GM23338 (cell line): Measurements from ENCODE around the gene PNMA8B. TPM values are rescaled to one million over a fixed set of nuclear protein-coding genes. Genes with fewer than 3 reads are reported as not detected.

ENCODE experiments used
- ATAC-seq: fragments of 200-7000 bp; cut with Tn5 transposase; 3 replicates; pipeline ENCODE4 v1.9.1; 2020
- DNase-seq: peaks from one replicate; pipeline ENCODE4 v3.0.0-alpha.2; 2015; ENCODE audit warnings: low spot score
- H2AFZ ChIP-seq: fragments of 200-600 bp; sonication (generic); 2 replicates; pipeline ENCODE4 v1.8.0; 2016; ENCODE audit warnings: antibody characterized with exemption, mild to moderate bottlenecking, moderate library complexity
- H3F3A ChIP-seq: fragments of 200-600 bp; sonication (generic); replicated peaks from 2 replicates; pipeline ENCODE4 v1.8.0; 2017; ENCODE audit warnings: antibody characterized with exemption, mixed run types, low read depth
- H3K27ac ChIP-seq: fragments of 200-600 bp; sonication (generic); 2 replicates; pipeline ENCODE4 v1.6.1; 2016; ENCODE audit warnings: low read depth
- H3K27me3 ChIP-seq: fragments of 200-600 bp; sonication (generic); 2 replicates; pipeline ENCODE4 v1.8.0; 2016; ENCODE audit warnings: mild to moderate bottlenecking, mixed run types, moderate library complexity; ENCODE audit not compliant: insufficient read depth
- H3K36me3 ChIP-seq: fragments of 200-600 bp; sonication (generic); 2 replicates; pipeline ENCODE4 v1.8.0; 2016; ENCODE audit warnings: mild to moderate bottlenecking; ENCODE audit not compliant: insufficient read depth
- H3K4me1 ChIP-seq: fragments of 200-600 bp; sonication (generic); 2 replicates; pipeline ENCODE4 v1.8.0; 2016; ENCODE audit warnings: mild to moderate bottlenecking, moderate library complexity; ENCODE audit not compliant: insufficient read depth
- H3K4me2 ChIP-seq: fragments of 200-600 bp; sonication (generic); 2 replicates; pipeline ENCODE4 v1.7.1; 2017; ENCODE audit warnings: mixed run types
- H3K4me3 ChIP-seq: fragments of 200-600 bp; sonication (generic); 2 replicates; pipeline ENCODE4 v1.6.1; 2016; ENCODE audit warnings: mixed run types
- H3K79me2 ChIP-seq: fragments of 200-600 bp; sonication (generic); replicated peaks from 2 replicates; pipeline ENCODE4 v1.8.0; 2017; ENCODE audit warnings: mild to moderate bottlenecking; ENCODE audit not compliant: insufficient read depth
- H3K9me2 ChIP-seq: fragments of 200-600 bp; sonication (generic); 2 replicates; pipeline ENCODE4 v1.8.0; 2017; ENCODE audit not compliant: insufficient read depth
- H4K20me1 ChIP-seq: fragments of 200-600 bp; sonication (generic); replicated peaks from 2 replicates; pipeline ENCODE4 v1.8.0; 2017; ENCODE audit warnings: mild to moderate bottlenecking; ENCODE audit not compliant: insufficient read depth
- H3K27ac Mint-ChIP-seq: 2 replicates; pipeline ENCODE4 v1.8.0; 2020; ENCODE audit warnings: inconsistent platforms, mild to moderate bottlenecking, moderate library complexity, mixed read lengths
- H3K27me3 Mint-ChIP-seq: 3 replicates; pipeline ENCODE4 v1.8.0; 2022; ENCODE audit warnings: low read depth, mild to moderate bottlenecking, moderate library complexity, mixed read lengths, inconsistent platforms; ENCODE audit not compliant: insufficient read depth, poor library complexity
- H3K36me3 Mint-ChIP-seq: 3 replicates; pipeline ENCODE4 v1.8.0; 2021; ENCODE audit warnings: low read depth, mild to moderate bottlenecking, inconsistent platforms, moderate library complexity, mixed read lengths
- H3K4me1 Mint-ChIP-seq: 3 replicates; pipeline ENCODE4 v1.8.0; 2020; ENCODE audit warnings: mild to moderate bottlenecking, inconsistent platforms, mixed read lengths
- H3K4me3 Mint-ChIP-seq: 3 replicates; pipeline ENCODE4 v1.8.0; 2021; ENCODE audit warnings: moderate library complexity, mild to moderate bottlenecking, inconsistent platforms, mixed read lengths
- H3K9me3 Mint-ChIP-seq: 3 replicates; pipeline ENCODE4 v1.8.0; 2020; ENCODE audit warnings: moderate library complexity, mild to moderate bottlenecking, inconsistent platforms, mixed read lengths
- CREB1 ChIP-seq: fragments of 250-450 bp; sonication (Bioruptor Pico); IDR thresholded peaks from 2 replicates; pipeline ENCODE4 v1.5.0; 2020; ENCODE audit warnings: low read depth, mild to moderate bottlenecking, moderate library complexity
- EZH2 ChIP-seq: fragments of 200-600 bp; sonication (generic); IDR thresholded peaks from one replicate; pipeline ENCODE4 v1.8.0; 2017; ENCODE audit warnings: antibody characterized with exemption, mild to moderate bottlenecking, low read depth; ENCODE audit not compliant: unreplicated experiment
- EZH2phosphoT487 ChIP-seq: fragments of 200-600 bp; sonication (generic); IDR thresholded peaks from one replicate; pipeline ENCODE4 v1.8.1; 2018; ENCODE audit warnings: antibody characterized with exemption; ENCODE audit not compliant: unreplicated experiment
- JUNB ChIP-seq: IDR thresholded peaks from one replicate; pipeline ENCODE4 v1.6.1; 2016; ENCODE audit warnings: antibody characterized with exemption; ENCODE audit not compliant: unreplicated experiment
- NANOG ChIP-seq: IDR thresholded peaks from 2 replicates; pipeline ENCODE4 v1.6.1; 2016; ENCODE audit warnings: antibody characterized with exemption, borderline replicate concordance
- POLR2AphosphoS5 ChIP-seq: IDR thresholded peaks from 2 replicates; pipeline ENCODE4 v1.6.1; 2016; ENCODE audit warnings: antibody characterized with exemption, low read depth
- STAT1 ChIP-seq: IDR thresholded peaks from one replicate; pipeline ENCODE4 v1.6.1; 2016; ENCODE audit warnings: antibody characterized with exemption; ENCODE audit not compliant: unreplicated experiment
- ZNF114 ChIP-seq: fragments of 250-450 bp; sonication (Bioruptor Pico); IDR thresholded peaks from 2 replicates; pipeline ENCODE4 v1.5.0; 2020; ENCODE audit warnings: mild to moderate bottlenecking, moderate library complexity
- ZNF331 ChIP-seq: fragments of 250-450 bp; sonication (Bioruptor Pico); IDR thresholded peaks from 2 replicates; pipeline ENCODE4 v1.5.0; 2020; ENCODE audit warnings: low read depth, mild to moderate bottlenecking, moderate library complexity
- polyA plus RNA-seq: library from polyadenylated mRNA; unstranded; fragments of >200 nt; fragmentation: Nextera tagmentation; extraction: Ambion mirVana; gene quantifications from 2 replicates; pipeline ENCODE4 v1.2.1, GENCODE V29; 2016
- total RNA-seq: library from RNA; depleted of rRNA; stranded (reverse); fragments of >200 nt; shearing (Covaris generic); gene quantifications from 2 replicates; pipeline ENCODE4 v1.2.3, GENCODE V29; 2014
- TF ChIP-seq, protein P1 (sequence below): fragments of 250-450 bp; sonication (Bioruptor Pico); IDR thresholded peaks from 2 replicates; pipeline ENCODE4 v1.5.0; 2020; ENCODE audit warnings: mild to moderate bottlenecking, moderate library complexity
- TF ChIP-seq, protein P2 (sequence below), 2 experiments: fragments of 200-600 bp in 1 of 2; sonication (generic) in 1 of 2; conservative IDR thresholded peaks; 2 replicates each; pipeline versions ENCODE4 v1.5.1 to v1.6.1; 2016 to 2017; ENCODE audit warnings: antibody characterized with exemption in 2 of 2, low read depth in 2 of 2, mild to moderate bottlenecking in 2 of 2, moderate library complexity in 1 of 2
- TF ChIP-seq, protein P3 (sequence below): IDR thresholded peaks from 2 replicates; pipeline ENCODE4 v1.6.1; 2016; ENCODE audit warnings: antibody characterized with exemption
- TF ChIP-seq, protein P4 (sequence below): IDR thresholded peaks from one replicate; pipeline ENCODE4 v1.6.1; 2018; ENCODE audit warnings: antibody characterized with exemption; ENCODE audit not compliant: unreplicated experiment

Gene PNMA8B
- total and polyA plus RNA-seq, 2 experiments from 2014 or later, result 0.44 to 1.7 TPM

DNA sequence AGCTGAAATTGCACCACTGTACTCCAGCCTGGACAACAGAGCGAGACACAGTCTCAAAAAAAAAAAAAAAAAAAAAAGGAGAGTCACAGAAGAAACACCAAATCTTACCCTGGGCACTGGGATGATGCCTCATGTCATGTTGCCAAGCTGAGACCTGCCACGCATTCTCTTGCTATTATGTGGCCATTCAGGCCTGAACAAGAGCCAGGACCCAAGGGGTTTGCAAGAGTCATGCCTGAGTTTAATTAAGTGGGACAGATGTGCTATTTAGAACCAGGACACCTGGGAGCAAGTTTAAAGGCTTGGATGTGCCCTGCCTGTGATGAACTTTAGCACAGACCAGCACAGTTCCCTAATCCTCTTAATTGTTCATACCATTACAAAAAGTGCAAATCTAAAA, 34.1 kb downstream of the PNMA8B start:
- Mint-ChIP-seq H3K27me3 (peaks cover 6% of the 10 kb centered on the region), H3K27ac (no peak overlapping the region), H3K4me1 (no peaks in the 10 kb centered on the region), H3K9me3 (no peaks in the 10 kb centered on the region), H3K4me3 (no peak overlapping the region), H3K36me3 (peaks cover 2% of the 10 kb centered on the region; the same call in 1 of the 3 replicates)
- H4K20me1 ChIP-seq, result no peaks in the 10 kb centered on the region
- no peaks in the 10 kb centered on the region for H3K27me3 ChIP-seq
- no peak overlapping the region for H3K27ac ChIP-seq
- H3K36me3 ChIP-seq, result no peaks in the 10 kb centered on the region
- H3K79me2 ChIP-seq, result no peaks in the 10 kb centered on the region
- no peak for TF ChIP-seq STAT1
- TF ChIP-seq, protein P1, sequence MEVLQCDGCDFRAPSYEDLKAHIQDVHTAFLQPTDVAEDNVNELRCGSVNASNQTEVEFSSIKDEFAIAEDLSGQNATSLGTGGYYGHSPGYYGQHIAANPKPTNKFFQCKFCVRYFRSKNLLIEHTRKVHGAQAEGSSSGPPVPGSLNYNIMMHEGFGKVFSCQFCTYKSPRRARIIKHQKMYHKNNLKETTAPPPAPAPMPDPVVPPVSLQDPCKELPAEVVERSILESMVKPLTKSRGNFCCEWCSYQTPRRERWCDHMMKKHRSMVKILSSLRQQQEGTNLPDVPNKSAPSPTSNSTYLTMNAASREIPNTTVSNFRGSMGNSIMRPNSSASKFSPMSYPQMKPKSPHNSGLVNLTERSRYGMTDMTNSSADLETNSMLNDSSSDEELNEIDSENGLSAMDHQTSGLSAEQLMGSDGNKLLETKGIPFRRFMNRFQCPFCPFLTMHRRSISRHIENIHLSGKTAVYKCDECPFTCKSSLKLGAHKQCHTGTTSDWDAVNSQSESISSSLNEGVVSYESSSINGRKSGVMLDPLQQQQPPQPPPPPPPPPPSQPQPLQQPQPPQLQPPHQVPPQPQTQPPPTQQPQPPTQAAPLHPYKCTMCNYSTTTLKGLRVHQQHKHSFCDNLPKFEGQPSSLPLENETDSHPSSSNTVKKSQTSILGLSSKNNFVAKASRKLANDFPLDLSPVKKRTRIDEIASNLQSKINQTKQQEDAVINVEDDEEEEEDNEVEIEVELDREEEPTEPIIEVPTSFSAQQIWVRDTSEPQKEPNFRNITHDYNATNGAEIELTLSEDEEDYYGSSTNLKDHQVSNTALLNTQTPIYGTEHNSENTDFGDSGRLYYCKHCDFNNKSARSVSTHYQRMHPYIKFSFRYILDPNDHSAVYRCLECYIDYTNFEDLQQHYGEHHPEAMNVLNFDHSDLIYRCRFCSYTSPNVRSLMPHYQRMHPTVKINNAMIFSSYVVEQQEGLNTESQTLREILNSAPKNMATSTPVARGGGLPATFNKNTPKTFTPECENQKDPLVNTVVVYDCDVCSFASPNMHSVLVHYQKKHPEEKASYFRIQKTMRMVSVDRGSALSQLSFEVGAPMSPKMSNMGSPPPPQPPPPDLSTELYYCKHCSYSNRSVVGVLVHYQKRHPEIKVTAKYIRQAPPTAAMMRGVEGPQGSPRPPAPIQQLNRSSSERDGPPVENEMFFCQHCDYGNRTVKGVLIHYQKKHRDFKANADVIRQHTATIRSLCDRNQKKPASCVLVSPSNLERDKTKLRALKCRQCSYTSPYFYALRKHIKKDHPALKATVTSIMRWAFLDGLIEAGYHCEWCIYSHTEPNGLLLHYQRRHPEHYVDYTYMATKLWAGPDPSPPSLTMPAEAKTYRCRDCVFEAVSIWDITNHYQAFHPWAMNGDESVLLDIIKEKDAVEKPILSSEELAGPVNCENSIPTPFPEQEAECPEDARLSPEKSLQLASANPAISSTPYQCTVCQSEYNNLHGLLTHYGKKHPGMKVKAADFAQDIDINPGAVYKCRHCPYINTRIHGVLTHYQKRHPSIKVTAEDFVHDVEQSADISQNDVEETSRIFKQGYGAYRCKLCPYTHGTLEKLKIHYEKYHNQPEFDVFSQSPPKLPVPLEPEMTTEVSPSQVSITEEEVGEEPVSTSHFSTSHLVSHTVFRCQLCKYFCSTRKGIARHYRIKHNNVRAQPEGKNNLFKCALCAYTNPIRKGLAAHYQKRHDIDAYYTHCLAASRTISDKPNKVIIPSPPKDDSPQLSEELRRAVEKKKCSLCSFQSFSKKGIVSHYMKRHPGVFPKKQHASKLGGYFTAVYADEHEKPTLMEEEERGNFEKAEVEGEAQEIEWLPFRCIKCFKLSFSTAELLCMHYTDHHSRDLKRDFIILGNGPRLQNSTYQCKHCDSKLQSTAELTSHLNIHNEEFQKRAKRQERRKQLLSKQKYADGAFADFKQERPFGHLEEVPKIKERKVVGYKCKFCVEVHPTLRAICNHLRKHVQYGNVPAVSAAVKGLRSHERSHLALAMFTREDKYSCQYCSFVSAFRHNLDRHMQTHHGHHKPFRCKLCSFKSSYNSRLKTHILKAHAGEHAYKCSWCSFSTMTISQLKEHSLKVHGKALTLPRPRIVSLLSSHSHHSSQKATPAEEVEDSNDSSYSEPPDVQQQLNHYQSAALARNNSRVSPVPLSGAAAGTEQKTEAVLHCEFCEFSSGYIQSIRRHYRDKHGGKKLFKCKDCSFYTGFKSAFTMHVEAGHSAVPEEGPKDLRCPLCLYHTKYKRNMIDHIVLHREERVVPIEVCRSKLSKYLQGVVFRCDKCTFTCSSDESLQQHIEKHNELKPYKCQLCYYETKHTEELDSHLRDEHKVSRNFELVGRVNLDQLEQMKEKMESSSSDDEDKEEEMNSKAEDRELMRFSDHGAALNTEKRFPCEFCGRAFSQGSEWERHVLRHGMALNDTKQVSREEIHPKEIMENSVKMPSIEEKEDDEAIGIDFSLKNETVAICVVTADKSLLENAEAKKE (CRISPR knock-in tag), result no peak
- no peak for TF ChIP-seq ZNF331 (CRISPR knock-in tag)
- TF ChIP-seq ZNF114 (CRISPR knock-in tag), result no peak
- TF ChIP-seq NANOG, result no peak
- TF ChIP-seq EZH2, result no peak
- no peak for TF ChIP-seq POLR2AphosphoS5
- TF ChIP-seq, protein P2, sequence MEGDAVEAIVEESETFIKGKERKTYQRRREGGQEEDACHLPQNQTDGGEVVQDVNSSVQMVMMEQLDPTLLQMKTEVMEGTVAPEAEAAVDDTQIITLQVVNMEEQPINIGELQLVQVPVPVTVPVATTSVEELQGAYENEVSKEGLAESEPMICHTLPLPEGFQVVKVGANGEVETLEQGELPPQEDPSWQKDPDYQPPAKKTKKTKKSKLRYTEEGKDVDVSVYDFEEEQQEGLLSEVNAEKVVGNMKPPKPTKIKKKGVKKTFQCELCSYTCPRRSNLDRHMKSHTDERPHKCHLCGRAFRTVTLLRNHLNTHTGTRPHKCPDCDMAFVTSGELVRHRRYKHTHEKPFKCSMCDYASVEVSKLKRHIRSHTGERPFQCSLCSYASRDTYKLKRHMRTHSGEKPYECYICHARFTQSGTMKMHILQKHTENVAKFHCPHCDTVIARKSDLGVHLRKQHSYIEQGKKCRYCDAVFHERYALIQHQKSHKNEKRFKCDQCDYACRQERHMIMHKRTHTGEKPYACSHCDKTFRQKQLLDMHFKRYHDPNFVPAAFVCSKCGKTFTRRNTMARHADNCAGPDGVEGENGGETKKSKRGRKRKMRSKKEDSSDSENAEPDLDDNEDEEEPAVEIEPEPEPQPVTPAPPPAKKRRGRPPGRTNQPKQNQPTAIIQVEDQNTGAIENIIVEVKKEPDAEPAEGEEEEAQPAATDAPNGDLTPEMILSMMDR (conservative IDR thresholded peaks at IDR 0.05; ENCODE audit: low read depth in 2 of 2), result no peak
- TF ChIP-seq JUNB, result no peak
- TF ChIP-seq, protein P3, sequence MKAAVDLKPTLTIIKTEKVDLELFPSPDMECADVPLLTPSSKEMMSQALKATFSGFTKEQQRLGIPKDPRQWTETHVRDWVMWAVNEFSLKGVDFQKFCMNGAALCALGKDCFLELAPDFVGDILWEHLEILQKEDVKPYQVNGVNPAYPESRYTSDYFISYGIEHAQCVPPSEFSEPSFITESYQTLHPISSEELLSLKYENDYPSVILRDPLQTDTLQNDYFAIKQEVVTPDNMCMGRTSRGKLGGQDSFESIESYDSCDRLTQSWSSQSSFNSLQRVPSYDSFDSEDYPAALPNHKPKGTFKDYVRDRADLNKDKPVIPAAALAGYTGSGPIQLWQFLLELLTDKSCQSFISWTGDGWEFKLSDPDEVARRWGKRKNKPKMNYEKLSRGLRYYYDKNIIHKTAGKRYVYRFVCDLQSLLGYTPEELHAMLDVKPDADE, result no peak
- TF ChIP-seq EZH2phosphoT487, result no peak
- no peak for TF ChIP-seq CREB1 (CRISPR knock-in tag)
- TF ChIP-seq, protein P4, sequence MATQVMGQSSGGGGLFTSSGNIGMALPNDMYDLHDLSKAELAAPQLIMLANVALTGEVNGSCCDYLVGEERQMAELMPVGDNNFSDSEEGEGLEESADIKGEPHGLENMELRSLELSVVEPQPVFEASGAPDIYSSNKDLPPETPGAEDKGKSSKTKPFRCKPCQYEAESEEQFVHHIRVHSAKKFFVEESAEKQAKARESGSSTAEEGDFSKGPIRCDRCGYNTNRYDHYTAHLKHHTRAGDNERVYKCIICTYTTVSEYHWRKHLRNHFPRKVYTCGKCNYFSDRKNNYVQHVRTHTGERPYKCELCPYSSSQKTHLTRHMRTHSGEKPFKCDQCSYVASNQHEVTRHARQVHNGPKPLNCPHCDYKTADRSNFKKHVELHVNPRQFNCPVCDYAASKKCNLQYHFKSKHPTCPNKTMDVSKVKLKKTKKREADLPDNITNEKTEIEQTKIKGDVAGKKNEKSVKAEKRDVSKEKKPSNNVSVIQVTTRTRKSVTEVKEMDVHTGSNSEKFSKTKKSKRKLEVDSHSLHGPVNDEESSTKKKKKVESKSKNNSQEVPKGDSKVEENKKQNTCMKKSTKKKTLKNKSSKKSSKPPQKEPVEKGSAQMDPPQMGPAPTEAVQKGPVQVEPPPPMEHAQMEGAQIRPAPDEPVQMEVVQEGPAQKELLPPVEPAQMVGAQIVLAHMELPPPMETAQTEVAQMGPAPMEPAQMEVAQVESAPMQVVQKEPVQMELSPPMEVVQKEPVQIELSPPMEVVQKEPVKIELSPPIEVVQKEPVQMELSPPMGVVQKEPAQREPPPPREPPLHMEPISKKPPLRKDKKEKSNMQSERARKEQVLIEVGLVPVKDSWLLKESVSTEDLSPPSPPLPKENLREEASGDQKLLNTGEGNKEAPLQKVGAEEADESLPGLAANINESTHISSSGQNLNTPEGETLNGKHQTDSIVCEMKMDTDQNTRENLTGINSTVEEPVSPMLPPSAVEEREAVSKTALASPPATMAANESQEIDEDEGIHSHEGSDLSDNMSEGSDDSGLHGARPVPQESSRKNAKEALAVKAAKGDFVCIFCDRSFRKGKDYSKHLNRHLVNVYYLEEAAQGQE, result no peak
- DNase-seq (no peak), ATAC-seq (no peak)
- no peak overlapping the region for H2AFZ ChIP-seq
- H3K9me2 ChIP-seq, result no peaks in the 10 kb centered on the region
- H3K4me3 ChIP-seq, result no peak overlapping the region
- no peaks in the 10 kb centered on the region for H3F3A ChIP-seq
- H3K4me1 ChIP-seq, result no peaks in the 10 kb centered on the region
- no peak overlapping the region for H3K4me2 ChIP-seq
